Anterior cingulate cortex (tissue), 58 donors: ENCODE data around the gene CALD1.

Source experiments
- DNase-seq, 58 donors: peaks; one replicate each; lab custom pipeline; 2025; lab: John Stamatoyannopoulos, UW

Gene CALD1

DNA sequence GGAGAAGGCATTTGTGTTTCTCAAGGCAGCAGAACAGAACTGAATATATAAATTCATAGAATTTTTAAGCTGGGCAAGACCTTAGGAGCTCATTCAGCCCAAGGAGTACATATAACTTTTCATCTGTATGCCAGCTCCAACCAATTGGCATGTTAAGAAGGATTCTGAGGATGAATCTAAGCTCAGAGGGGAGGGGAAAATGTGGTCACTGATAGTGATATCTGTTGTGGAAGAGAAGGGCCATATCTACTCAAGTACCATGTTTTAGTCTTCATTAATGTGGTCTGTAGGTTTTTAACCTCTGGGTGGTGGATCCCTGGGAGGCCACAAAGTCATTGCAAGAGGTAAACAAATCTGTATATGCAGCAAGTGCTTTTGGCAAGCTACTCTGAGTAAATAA lies 6.4 kb downstream of the CALD1 start:
- no peak for DNase-seq

DNA sequence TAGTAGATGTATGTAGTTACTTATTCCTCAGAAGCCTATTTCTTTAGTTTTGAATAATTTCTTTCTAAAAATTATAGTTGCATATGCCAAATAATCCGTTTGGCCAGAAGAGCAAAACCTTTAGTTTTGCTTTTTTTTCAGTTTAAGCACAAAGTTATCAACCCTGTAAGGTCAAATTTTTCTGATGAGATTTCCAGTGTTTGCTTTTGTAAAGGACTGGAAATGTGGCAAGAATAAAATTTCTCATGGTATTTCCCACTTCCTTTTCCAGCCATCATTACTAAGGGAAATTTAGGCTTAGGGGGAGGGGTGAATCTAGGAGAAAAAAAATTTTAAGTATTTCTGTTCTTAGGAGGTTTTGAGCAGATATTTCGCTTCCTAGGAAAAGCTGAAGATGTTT lies 7.6 kb downstream of the CALD1 start:
- DNase-seq = no peak

DNA sequence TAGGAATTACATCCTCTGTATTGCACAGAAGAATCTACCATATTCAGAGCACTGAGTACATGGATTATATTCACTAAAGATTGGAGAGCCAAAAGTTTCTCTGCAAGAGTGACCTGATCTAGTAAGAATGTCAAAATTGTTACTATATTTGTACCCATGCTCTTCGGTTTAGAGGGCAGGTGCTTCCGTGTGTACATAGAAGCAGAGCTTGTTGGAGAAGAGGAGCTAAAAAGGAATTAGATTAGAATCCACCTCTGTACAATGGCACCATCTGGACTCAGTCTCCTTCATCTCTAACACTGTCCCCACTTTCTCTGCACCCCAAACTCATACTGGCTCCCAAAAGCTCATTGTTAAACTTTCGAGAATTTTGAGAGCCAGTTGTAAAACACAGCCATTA lies 8.3 kb downstream of the CALD1 start:
- no peak for DNase-seq

DNA sequence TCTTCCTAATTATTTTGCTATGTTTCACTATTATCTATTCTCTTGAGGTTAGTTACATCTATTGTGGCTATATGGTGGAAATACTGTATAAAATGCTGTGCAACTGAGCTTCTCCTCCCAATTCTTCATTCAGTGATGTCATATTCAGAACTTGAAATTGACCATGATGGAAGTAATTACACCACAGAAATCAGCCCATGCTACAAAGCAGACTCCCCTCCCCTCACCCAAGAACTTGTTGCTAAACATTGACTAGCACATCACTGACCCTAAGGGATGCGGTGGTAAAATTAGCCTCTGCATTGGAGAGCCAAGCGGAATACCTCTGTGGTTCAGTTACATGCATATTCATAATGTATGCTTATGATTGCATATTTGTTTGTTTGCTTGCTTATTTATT lies 8.8 kb downstream of the CALD1 start:
- no peak for DNase-seq

DNA sequence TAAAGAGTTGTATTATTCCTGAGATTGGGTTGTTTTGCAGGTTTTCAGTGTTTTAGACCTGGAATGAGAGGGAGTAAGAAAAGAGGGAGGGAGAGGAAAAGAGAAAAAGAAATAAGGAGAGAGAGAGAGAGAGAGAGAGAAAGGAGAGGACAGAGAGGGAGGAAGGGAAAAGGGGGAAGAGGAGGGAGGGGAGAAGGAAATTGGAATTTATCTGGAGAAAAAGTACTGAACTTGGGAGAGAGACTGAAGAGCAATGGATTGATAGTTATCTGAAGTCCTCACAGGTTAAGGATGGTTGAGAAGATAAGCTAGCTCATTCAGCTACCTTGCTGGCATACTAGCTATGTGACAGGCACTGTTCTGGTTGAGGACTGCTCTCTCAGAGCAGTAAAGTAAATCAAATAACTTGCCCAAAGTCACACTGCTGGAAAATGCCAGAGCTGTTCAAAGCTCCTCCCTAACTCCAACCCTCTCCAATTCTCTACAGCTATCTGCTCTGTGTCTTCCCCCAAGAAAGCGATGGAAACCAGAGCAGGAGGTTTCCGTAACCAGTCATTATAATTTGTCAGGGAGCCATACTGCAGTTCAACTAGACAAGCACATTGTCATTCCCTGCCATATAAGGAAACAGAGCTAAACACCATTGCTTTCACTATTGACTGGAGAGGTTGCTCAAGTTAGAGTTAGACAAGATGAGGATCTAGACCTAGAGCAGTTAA lies 10.7 kb downstream of the CALD1 start:
- no peak for DNase-seq

DNA sequence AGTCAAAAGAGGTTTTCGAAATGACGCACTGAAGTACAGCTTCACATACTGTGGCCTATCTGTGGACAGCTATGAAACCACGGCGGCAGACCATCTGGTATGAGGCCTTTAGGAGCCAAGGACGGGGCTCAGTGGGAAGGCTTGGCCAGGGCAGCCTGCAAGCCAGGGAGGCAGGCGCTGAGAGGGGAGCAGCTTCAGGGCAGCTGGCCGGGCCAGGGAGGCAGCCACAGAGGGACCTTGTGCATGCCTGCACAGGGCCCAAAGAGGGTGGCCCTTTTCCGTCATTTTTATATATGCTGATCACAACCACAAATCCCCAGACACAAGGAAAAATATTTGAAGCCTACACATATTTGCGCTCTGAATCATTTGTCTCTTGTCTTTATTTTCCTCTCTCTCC lies 13.5 kb downstream of the CALD1 start:
- DNase-seq = no peak

DNA sequence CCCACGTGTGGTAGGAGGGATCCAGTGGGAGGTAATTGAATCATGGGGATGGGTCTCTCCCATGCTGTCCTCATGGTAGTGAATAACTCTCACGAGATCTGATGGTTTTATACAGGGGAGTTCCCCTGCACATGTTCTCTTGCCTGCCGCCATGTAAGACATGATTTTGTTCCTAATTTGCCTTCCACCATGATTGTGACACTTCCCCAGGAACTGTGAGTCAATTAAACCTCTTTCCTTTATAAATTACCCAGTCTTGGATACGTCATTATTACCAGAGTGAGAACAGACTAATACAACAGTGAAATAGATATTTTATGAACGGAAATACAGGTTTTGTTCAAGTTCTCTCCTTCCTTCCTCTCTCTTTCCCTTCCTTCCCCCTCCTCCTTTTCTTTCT lies 15.8 kb downstream of the CALD1 start:
- DNase-seq = no peak

DNA sequence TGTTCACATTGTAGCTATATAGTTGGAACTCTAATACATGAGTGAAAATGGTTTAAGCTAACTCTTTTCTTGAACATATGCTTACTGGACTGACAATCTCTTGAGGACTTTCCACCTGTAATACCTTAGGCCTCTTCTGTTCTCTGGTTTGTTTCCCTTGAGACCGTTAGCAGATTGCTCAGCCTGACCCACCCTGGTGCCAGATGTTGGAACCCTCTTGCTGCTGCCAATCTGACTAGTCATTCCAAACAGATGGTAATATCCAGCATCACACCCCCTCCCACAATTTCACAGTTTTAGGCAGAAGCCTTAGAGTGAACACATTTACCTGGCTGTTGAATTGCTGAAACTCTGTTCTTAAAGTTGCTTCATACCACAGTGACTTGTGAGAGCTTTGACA lies 18.7 kb downstream of the CALD1 start:
- no peak for DNase-seq

DNA sequence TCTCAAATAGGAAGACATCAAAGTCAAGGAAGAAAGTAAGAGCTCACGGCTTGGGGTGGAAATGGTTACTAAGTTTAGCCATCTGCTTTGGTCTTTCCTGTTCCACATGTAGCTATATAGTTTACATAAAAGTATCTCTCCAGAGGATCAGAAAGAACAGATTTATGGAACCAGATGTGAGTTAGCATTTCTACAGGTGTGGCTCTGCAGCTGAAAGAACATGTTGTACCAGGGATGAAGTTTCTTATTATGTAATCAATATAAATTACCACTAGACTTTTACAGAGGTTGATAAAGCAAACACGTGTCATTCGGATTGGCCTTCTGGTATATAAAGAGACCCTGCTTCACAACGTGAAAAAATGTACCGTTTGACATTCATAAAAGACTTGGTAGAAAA lies 19.9 kb downstream of the CALD1 start:
- no peak for DNase-seq

DNA sequence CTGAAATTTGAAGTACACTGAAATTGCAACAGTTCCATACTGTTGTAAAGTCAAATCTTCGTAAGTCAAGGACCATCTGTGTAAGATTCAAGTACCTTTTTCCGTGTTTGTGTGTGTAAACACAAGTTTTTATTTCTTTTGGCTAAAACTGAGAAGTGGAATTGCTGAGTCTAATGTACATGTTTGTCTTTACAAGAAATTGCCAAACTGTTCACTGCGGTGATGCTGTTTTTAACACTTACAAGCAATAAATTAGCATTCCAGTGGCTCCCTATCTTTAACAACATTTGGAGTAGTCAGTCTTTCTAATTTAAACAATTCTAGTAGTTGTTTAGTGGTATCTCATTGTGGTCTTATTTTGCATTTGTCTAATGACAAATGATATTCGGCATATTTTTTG lies 23.3 kb downstream of the CALD1 start:
- DNase-seq = no peak

DNA sequence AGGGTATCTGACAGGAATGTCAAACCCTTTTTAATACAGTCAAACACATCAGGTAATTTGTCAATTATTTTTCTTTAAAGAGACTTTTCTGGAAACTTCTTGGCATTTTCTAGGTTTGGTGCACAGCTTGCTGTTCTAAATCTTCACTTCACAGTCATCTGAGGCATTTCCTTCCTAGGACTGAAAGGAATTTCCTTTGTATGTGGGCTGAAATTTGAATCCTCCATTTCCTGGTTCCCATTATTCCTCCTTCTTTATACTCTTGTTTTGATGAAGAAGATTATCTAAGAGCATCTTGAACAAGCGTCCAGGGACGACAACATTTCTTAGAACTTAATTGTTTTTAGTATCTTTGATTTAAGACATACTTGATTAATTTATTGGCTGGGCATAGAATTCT lies 24.9 kb downstream of the CALD1 start:
- no peak for DNase-seq

DNA sequence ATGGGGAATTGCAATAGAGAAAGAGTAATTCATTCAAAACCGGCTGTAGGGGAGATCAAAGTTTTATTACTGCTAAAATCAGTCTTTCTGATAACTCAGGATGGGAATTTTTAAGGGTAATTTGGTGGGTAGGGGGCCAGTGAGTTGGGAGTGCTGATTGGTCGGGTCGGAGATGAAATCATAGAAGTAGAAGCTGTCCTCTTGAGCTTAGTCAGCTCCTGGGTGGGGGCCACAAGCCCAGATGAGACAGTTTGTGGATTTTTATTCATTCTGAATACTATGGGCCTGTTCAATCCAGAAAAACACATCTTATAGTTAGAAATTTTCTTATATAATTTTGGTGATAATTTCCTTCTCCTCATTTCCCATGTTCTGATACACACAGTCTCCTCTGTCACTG lies 25.4 kb downstream of the CALD1 start:
- no peak for DNase-seq

DNA sequence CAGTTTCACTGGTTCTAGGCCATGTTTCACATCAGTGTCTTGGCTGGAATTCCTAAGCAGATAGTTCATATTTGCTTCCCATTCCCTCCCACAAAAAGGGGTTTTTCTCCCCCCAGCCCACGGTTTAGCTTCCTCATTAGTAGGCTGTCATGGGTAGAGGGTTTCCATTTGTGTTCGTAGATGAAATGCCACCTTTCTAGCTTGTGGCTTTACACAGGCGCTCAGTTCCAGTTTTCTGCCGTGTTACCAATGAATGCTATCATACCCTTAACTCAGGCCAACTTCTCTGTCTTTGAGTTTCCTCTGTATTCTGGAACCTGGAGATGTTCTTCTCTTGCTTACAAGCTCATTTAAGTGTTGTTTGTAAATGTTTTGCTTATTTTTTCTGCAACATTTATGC lies 26.8 kb downstream of the CALD1 start:
- no peak for DNase-seq

DNA sequence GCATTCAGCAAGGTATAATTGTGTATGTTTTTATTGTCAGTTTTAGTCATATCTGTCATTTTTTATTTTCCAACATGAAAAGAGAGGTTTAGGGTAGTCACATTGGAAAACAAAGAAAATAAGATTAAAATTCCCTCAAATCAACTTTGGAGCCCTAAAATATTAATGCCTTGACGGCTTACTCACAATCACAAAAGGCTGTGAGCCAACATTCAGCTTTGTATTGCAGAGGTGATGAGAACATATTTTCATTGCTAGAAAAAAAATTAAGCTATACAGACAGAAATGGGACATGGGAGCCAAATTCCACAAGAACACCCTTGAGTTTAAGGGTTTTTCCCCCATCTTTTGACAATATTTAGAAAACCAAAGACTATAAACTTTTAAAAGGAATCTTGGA lies 30.2 kb downstream of the CALD1 start:
- DNase-seq = no peak

DNA sequence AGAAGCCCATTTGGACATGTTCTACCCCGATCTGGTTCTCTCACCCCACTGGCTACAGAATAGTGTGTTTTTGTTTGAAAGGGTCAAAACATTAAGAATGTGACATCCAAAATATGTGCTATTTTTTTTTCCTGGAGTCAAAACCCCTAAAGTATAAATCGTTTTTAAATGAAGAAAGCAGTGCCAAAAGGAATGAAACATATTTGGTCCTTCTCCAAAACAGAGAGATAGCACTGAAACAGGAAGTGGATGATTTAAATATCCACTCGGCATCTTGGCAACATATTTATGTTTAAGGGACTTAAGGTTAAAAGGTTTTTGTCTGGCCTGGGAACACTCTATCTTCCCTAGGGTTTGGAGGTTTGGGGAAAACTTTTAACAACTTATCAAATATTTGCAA lies 32.3 kb downstream of the CALD1 start:
- DNase-seq = no peak

DNA sequence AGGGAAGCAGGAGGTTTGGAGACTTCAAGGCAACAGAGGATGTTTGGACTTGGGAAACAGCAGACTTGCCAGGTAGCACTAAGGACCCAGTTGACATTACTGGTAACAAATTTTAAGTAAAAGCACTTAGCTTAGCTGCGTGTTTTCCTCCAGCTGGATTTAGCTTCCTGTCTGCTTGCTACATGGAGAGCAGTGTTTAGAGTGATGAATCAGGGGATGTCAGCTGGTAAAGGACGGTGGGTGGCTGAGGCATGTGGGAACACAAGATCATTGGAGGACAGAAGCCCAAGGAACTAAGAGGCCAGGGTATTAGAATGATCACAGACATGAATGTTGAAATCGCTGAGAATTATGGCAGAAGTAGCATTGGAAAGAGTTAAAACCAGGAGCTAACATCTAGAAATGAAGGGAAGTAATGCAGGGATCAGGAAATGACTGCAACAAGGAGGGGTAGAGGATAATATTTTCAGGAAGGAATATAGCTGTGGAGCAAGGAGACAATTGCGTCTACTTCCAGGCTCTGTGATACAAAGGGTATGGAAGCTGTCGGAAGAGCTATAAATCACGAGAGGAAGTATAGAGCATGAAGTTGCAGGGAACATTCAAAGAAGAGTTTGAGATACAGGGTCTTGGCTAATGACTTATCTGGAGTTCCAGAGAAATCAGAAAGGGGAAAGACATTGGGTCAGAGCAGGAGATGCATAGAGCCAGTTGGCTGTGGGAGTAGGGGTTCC lies 34.4 kb downstream of the CALD1 start:
- DNase-seq = peak in 1 of 58 donors; percentile 2

DNA sequence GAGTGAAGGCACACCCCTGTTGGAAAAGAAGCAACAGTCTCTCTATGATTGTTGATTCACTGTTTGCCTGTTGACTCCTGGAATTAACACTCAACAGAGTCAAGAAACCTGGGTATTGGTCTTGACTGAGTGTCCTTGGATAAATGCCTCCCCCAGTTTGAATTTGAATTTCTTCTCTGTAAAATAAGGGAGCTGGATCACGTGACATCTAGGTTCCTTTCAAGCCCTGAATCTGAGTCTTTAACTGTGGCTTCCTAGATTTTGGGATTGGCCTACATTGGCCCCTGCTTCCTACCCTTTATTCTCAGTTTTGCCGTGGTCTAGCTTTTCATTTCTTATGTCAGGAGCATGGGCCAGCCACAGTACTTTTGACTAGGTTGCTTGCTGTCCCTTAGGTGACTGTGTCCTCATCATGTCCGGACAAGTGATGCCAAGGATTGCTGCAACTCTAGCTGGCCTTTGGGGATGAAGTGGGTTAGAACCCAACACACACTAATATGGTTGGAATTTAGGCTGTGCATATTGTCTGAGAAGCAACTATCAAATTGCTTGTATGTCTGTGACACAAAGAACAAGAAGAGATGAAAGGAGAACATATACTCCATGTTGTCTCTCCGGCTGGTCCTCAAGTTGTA lies 35.4 kb downstream of the CALD1 start:
- DNase-seq = no peak

DNA sequence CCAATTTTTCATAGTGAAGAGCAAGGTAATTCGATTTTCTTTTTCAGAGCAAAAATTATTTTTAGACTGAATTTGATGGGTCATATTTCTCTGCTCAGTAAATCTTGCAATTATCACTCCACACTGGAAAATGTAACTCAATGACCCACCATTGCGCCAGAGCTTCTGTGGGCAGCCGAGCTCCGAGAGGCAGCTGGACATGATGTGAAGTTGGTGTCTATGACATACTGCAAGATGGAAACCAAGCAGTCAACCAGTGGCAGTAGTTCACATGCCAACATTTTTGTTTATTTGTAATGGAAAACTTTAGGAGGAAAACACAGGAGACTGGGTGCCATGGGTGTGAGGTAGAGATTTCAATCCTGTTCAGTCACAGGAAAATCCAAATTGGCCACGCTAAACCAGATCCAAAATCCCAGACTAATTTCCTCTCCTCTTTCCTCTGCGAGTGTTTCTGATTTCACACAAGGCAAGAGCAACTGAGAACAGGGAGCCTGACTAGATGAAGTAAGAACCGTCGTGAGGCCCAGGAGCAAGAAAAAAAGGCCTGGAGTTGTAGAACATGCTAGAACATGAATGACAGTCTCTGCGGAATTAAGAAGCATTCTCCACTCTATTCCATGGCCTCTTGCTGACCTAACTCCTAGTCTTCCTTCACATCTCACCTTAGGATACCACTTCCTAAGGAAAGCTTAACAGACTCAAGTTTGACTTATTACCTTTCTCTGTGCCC lies 39.3 kb downstream of the CALD1 start:
- DNase-seq = no peak

DNA sequence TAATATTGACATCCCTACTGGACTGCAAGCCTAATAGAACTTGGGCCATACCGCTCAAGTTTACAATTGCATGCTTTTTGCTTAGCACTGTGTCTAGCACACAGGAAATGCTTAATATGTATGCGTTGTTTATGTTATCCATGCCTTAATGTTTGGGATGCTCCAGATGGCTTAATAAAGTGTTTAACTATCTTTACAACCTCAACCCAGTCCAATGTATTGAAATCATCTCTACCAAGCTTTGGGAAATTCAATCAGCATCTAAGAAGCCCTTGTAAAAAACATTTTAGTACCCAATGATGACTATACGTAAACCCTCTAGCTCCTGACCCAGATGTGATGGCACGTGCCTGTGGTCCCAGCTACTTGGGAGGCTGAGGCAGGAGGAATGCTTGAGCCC lies 40.0 kb downstream of the CALD1 start:
- no peak for DNase-seq

DNA sequence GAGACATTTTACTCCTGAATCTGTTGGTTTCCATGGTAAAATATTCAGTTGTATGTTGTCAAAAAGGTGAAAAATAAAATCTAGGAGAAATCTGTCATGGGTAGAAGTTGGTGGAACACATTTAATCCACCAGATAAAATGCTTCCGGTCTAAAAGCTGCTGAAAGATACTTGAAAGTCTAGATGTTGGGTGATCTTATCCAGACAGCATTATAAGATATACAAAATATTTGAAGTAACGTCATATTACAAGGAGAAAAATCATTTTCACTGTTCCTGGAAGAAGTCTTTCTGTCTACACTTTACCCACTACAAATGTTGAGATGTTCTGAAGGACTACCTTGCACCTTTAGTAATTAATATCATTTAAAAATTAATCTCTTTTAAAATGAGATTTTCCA lies 40.9 kb downstream of the CALD1 start:
- DNase-seq = no peak

DNA sequence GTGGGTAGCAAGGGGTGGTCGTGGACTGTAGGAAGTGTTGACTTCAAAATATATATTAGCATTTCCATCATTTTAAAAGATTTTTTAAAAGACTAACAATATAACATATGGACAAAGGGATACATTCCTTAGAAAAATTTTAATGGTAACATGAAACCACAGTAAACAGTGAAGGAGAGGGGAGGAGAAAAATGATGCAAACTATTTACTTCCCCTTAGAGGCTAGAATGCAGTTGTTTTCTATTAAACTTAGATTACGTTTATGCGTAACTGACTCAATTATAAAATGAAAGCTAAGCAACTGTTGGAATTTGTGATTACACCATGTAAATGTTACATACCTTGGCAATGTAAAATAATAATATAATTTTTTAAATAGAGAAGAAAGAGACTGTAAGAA lies 41.3 kb downstream of the CALD1 start:
- no peak for DNase-seq
